GM10266 (cell line): Measurements from ENCODE around the gene EXOSC3.

ENCODE experiments used
- DNase-seq: peaks from one replicate; pipeline ENCODE4 v3.0.0; 2012; ENCODE audit errors: extremely low spot score
- TF ChIP-seq, protein P1 (sequence below): IDR thresholded peaks from 2 replicates; pipeline ENCODE4 v1.5.1; 2012; ENCODE audit warnings: mild to moderate bottlenecking, low read depth; ENCODE audit not compliant: control insufficient read depth, insufficient read depth; ENCODE audit errors: missing control alignments

EXOSC3 gene

DNA sequence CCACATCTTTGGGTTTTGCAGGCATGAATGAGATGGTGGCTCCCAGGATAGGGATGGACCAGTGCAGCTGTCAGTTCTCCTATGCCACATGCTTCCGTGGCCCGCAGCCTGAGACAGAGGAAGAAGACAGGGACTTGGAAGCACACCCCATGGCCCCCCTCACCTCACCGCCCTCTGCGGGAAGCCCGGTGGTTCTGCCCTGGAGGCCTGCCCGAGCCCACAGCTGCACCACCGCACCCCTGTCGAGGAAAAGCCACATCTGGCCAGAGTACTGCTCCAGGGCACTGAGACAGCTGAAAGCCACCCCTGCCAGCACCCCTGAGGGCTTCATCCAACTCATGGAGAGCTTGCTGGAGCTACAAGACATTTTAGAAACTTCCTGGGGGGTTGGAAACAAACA lies 38.9 kb downstream of the EXOSC3 start:
- TF ChIP-seq, protein P1, sequence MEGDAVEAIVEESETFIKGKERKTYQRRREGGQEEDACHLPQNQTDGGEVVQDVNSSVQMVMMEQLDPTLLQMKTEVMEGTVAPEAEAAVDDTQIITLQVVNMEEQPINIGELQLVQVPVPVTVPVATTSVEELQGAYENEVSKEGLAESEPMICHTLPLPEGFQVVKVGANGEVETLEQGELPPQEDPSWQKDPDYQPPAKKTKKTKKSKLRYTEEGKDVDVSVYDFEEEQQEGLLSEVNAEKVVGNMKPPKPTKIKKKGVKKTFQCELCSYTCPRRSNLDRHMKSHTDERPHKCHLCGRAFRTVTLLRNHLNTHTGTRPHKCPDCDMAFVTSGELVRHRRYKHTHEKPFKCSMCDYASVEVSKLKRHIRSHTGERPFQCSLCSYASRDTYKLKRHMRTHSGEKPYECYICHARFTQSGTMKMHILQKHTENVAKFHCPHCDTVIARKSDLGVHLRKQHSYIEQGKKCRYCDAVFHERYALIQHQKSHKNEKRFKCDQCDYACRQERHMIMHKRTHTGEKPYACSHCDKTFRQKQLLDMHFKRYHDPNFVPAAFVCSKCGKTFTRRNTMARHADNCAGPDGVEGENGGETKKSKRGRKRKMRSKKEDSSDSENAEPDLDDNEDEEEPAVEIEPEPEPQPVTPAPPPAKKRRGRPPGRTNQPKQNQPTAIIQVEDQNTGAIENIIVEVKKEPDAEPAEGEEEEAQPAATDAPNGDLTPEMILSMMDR = no peak
- no peak for DNase-seq

- no peak for DNase-seq
- TF ChIP-seq, protein P1 = no peak
Observed at GRCh38 chr9:37740631-37741328, 44.1 kb downstream of the EXOSC3 start.

DNA sequence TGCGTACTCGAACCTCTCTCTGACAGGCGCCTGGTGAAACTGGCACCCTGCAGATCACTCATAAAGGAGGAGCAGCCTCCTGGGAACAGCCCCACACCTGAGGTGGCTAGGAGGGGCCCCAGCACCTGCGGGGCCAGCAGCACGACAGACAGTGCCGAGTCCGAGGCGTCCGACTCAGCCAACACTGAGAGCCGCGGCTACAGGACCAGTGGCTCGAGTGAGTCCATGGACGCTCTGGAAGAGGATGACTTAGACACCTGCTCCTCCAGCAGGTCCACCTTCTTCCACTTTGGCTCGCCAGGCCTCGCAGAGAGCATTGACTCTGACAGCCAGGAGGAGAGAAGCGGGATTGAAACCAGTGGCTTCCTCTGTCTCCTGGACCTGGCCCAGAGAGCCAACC lies 44.7 kb downstream of the EXOSC3 start:
- no peak for DNase-seq
- TF ChIP-seq, protein P1 = no peak

DNA sequence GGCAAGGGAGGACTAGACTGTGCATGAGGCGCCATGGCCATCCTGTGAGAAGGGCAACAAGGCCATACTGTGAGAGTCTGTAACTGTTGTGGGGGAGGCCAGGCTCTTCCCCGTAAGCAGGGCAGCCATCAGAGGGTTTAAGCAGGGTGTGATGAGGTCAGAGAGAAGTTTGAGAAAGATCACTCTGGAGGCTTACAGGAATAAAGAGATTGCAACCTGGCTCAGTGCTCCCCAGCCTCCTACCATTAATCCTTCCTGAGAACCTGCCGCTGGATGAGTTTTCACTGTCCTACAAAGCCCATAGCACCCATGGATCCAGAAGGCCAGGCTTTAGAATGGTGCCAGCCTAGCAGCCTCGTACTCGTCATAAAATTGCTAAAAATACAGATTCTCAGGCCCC lies 45.6 kb downstream of the EXOSC3 start:
- no peak for DNase-seq
- TF ChIP-seq, protein P1 = no peak

DNA sequence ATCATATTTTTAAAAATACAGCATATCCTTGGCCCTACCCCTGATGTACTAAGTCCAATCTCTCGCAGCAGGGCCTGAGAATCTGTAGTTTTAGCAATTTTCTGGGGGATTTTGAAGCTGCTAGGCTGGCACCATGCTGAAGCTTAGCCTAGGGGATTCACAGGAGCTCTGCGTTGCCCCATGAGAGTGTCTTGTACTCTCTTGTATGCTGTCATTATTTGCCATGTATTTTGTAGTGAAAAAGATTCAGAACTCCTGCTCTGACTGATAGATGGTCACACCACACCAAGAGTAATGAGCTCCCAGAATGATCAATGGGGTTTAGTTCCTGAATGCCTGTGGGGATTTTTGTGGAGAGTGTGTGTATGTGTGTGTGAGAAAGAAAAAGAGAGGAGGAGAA lies 51.9 kb downstream of the EXOSC3 start:
- no peak for DNase-seq
- TF ChIP-seq, protein P1 = no peak

DNA sequence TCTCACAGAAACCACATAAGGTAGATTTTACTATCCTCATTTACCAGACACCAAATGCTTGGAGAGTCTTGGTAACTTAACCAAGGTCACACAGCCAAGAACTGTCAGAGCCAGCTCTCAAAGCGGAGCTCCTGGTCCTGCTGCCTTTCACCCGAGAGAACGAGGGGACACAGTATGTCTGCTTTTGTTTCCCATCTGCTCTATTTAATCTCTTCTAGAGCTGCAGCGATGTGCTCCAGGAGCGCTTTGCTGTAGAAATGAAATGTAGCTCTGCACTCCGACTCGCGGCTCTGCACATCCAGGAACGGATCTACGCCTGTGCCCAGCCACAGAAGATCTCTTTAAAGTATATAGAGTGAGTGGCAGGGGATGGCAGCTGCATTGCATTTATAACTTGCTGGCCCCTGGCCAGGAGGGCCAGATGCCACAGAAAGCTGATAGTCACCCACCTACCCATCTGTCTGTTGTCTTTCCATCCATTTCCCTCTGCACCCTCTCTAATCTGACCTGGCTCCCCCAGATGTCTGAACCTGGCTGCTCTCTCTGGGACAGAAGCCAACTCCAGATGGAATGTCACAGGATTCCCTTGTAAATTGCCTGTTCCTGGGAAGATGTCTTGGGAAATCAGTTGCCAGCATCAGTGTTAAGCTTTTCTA lies 52.6 kb downstream of the EXOSC3 start:
- TF ChIP-seq, protein P1 = no peak
- no peak for DNase-seq

DNA sequence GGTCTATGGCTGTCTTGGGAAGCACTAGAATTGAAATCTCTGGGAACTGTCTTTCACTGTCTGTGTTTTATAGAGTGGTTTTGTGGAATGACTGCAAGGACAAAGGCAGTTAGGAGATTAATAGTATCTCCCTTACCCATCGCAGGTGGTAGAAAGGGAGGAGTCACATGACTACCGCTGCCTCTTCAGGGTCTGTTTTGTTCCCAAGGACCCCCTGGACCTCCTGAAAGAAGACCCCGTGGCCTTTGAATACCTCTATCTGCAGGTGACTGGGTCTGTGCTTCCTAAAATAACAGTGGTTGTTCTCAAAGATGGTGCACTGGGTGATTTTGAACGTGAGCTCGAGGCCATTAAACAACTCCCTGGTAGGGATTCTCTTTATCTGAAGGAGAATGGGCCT lies 54.0 kb downstream of the EXOSC3 start:
- TF ChIP-seq, protein P1 = no peak
- DNase-seq = no peak
